SJCRH30 (cell line): Measurements from ENCODE around the gene PIK3C2B. TPM values are rescaled to one million over a fixed set of nuclear protein-coding genes. Genes with fewer than 3 reads are reported as not detected.
A peak's percentile ranks its signal among the peaks of the same experiment; 100 is the strongest.
"Not testable (repeated sequence)": the region's sequence is repeated elsewhere in the genome, so short reads cannot be mapped to it uniquely, and the experiment has no call there.

Source experiments
- DNase-seq, 2 experiments: peaks; one replicate each; pipeline ENCODE4 v3.0.0-alpha.2; 2015 to 2020
- H3K27ac ChIP-seq: fragments of 250-450 bp; sonication (Bioruptor Pico); 2 replicates; pipeline ENCODE4 v1.5.1; 2020; ENCODE audit warnings: mild to moderate bottlenecking, moderate library complexity
- H3K27me3 ChIP-seq: fragments of 250-450 bp; sonication (Bioruptor Pico); 2 replicates; pipeline ENCODE4 v1.5.1; 2020; ENCODE audit warnings: mild to moderate bottlenecking, moderate library complexity
- H3K36me3 ChIP-seq: fragments of 250-450 bp; sonication (Bioruptor Pico); 2 replicates; pipeline ENCODE4 v1.5.1; 2020; ENCODE audit warnings: mild to moderate bottlenecking, moderate library complexity
- H3K4me1 ChIP-seq: fragments of 250-450 bp; sonication (Bioruptor Pico); 2 replicates; pipeline ENCODE4 v1.5.1; 2020; ENCODE audit warnings: mild to moderate bottlenecking, moderate library complexity
- H3K4me3 ChIP-seq: fragments of 250-450 bp; sonication (Bioruptor Pico); 2 replicates; pipeline ENCODE4 v1.5.1; 2020; ENCODE audit warnings: mild to moderate bottlenecking, moderate library complexity
- H3K9me3 ChIP-seq: fragments of 250-450 bp; sonication (Bioruptor Pico); replicated peaks from 2 replicates; pipeline ENCODE4 v1.5.1; 2020; ENCODE audit warnings: mild to moderate bottlenecking, moderate library complexity
- total RNA-seq: library from RNA; depleted of rRNA; stranded (reverse); fragments of >200 nt; shearing (Covaris generic); gene quantifications from 2 replicates; pipeline ENCODE4 v1.2.3, GENCODE V29; 2014

Gene PIK3C2B
- total RNA-seq, 1 experiment from 2014 or later, result 3.6 TPM

DNA sequence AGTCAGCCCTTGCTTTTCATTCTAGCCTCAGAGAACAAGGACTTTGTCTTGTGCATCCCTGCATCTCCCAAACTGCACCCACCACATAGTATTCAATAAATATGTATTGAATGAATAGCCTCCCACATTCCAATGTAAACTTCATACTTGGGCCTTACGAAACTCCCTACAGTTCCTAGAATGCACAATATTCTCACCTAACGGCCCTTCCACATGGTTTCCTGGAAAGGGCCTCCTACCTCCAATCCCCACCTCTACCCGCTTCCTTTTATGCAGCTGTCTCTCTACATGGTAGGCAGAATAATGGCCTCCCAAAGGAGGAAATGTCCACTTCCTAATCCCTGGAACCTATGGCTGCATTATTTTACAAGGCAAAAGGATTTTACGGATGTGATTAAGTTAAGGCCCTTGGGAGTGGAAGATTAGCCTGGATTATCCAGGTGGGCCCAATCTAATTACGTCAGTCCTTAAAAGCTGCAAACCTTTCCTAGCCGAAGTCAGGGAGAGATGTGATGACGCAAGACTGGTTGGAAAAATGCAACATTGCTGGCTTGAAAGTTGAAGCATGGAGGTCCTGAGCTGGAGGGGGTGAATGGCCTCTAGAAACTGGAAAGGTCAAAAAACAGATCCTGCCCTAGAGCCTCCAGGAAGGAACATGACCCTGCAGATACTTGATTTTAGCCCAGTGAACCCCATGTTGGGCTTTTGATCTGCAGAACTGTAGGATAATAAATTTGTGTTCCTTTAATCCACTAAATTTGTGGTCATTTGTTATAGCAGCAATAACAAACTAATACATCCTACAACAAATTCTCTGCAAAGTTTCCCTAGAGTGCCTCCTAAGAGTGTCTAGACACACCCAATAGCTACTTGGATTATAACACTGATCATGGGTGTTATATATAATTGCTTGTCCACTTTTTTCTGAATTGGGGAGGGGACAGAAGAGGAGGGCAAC, 5.2 kb upstream of the PIK3C2B start:
- Histone ChIP-seq H3K4me3 (no peak overlapping the region), H3K36me3 (no peaks in the 10 kb centered on the region), H3K9me3 (no peaks in the 10 kb centered on the region; the same call in 1 of the 2 replicates), H3K27me3 (peaks cover 6% of the 10 kb centered on the region; the same call in 1 of the 2 replicates), H3K27ac (no peak overlapping the region), H3K4me1 (peaks cover 13% of the 10 kb centered on the region)
- DNase-seq, result peak; percentile 17 to 72

- H3K27me3 ChIP-seq, result peaks cover 6% of the 10 kb centered on the region; the same call in 1 of the 2 replicates
- no peak overlapping the region for H3K4me3 ChIP-seq
- H3K27ac ChIP-seq, result no peak overlapping the region
- no peaks in the 10 kb centered on the region; the same call in 1 of the 2 replicates for H3K9me3 ChIP-seq
- no peak for DNase-seq
- peaks cover 13% of the 10 kb centered on the region for H3K4me1 ChIP-seq
- no peaks in the 10 kb centered on the region for H3K36me3 ChIP-seq
Observed at GRCh38 chr1:204498981-204499380, 4.4 kb upstream of the PIK3C2B start.

GRCh38 chr1:204495777-204496176, 1.2 kb upstream of the PIK3C2B start:
- Histone ChIP-seq H3K4me3 (no peak overlapping the region), H3K9me3 (no peaks in the 10 kb centered on the region; the same call in 1 of the 2 replicates), H3K36me3 (no peaks in the 10 kb centered on the region), H3K27ac (no peak overlapping the region), H3K4me1 (peaks cover 17% of the 10 kb centered on the region), H3K27me3 (peaks cover 6% of the 10 kb centered on the region; the same call in 1 of the 2 replicates)
- no peak for DNase-seq

- Histone ChIP-seq H3K27ac (no peak overlapping the region), H3K36me3 (no peaks in the 10 kb centered on the region)
- no peak for DNase-seq
Observed at GRCh38 chr1:204495078-204495753, 611 bp upstream of the PIK3C2B start.

DNA sequence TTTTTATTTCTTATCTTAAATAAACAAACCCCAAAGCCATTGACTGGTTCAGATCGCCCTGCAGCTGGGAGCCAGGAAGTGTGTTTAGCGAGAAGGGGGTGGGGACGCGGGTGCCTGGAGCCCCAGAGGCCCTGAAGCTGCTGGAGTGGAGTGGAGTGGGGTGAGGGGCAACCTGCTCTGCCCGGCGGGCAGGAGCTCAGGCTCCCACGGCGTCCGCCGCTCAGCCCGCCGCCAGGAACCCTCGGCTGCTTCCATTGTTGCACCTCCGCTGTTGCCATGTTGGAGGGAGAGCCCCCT, 673 bp downstream of the PIK3C2B start:
- no peak overlapping the region for H3K27ac ChIP-seq
- H3K27me3 ChIP-seq, result peaks cover 6% of the 10 kb centered on the region; the same call in 1 of the 2 replicates
- peak; percentile 53 to 58 for DNase-seq
- H3K4me3 ChIP-seq, result peak overlapping the region; percentile 61
- H3K9me3 ChIP-seq, result no peaks in the 10 kb centered on the region
- peaks cover 9% of the 10 kb centered on the region; the same call in 1 of the 2 replicates for H3K4me1 ChIP-seq
- no peaks in the 10 kb centered on the region for H3K36me3 ChIP-seq

More at GRCh38 chr1:204495078-204495753, 611 bp upstream of the PIK3C2B start:
- peak overlapping the region; percentile 61 for H3K4me3 ChIP-seq
- peaks cover 17% of the 10 kb centered on the region for H3K4me1 ChIP-seq
- H3K9me3 ChIP-seq, result no peaks in the 10 kb centered on the region; the same call in 1 of the 2 replicates
- H3K27me3 ChIP-seq, result peaks cover 6% of the 10 kb centered on the region; the same call in 1 of the 2 replicates

DNA sequence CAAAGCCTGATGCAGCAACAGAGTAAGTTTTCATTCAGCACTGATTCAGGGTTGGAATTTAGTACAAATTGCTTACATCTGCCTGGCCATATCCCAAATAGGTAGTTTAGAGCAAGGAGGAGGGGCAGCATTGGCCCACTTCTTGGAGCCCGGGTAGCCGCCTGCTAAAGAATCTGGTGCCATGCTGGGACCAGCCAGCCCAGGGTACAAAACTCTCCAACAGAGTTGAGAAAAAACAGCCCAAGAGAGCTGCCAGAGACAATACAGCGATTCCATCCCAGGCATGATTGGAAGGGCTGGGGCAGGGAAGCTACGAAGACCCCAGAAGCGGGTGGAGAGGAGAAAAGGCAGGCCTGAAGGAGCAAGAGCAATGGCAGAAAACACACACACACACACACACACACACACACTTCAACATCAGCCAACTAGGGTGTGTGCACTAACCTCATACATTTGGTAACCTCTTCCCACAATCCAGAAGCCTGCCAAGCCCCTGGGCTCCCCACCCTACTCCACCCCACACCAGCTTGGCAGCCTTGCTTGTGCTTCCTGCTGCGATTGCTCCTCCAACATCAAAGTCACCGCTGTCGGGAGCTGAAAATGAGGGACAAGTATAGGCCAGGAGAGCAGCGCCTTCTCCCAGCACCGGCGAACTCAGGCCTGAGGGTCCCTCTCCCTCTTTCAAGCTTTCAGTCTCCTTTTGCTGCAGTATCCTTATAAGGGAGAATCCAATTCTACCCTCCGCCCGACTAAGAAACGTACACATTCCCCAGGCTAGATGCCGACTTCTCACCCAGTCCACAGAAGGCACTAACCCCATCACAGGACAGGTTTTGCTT, 1.2 kb downstream of the PIK3C2B start:
- peak; percentile 17 to 47 for DNase-seq
- H3K27ac ChIP-seq, result no peak overlapping the region

GRCh38 chr1:204491655-204492054, 3.0 kb downstream of the PIK3C2B start:
- H3K4me3 ChIP-seq, result no peak overlapping the region
- no peaks in the 10 kb centered on the region for H3K36me3 ChIP-seq
- DNase-seq, result no peak
- H3K27ac ChIP-seq, result no peak overlapping the region
- no peaks in the 10 kb centered on the region for H3K9me3 ChIP-seq
- H3K27me3 ChIP-seq, result peaks cover 6% of the 10 kb centered on the region
- peaks cover 13% of the 10 kb centered on the region for H3K4me1 ChIP-seq

More for the DNA sequence above, 1.2 kb downstream of the PIK3C2B start:
- Histone ChIP-seq H3K36me3 (no peaks in the 10 kb centered on the region), H3K4me1 (peaks cover 9% of the 10 kb centered on the region; the same call in 1 of the 2 replicates), H3K9me3 (no peaks in the 10 kb centered on the region), H3K27me3 (peaks cover 6% of the 10 kb centered on the region; the same call in 1 of the 2 replicates), H3K4me3 (peak overlapping the region; percentile 61)

- Histone ChIP-seq H3K9me3 (no peaks in the 10 kb centered on the region), H3K4me1 (peaks cover 5% of the 10 kb centered on the region), H3K36me3 (no peaks in the 10 kb centered on the region), H3K27me3 (no peaks in the 10 kb centered on the region; the same call in 1 of the 2 replicates), H3K4me3 (no peak overlapping the region), H3K27ac (no peak overlapping the region)
- DNase-seq, result peak in 1 of 2 experiments; percentile 45
Observed at GRCh38 chr1:204487256-204487615, 7.4 kb downstream of the PIK3C2B start.

- DNase-seq, result peak in 1 of 2 experiments; percentile 32
- not testable (repeated sequence) for H3K27ac ChIP-seq, H3K4me1 ChIP-seq, H3K36me3 ChIP-seq, H3K9me3 ChIP-seq, H3K27me3 ChIP-seq, H3K4me3 ChIP-seq
Observed at GRCh38 chr1:204486513-204487255, 7.9 kb downstream of the PIK3C2B start.

DNA sequence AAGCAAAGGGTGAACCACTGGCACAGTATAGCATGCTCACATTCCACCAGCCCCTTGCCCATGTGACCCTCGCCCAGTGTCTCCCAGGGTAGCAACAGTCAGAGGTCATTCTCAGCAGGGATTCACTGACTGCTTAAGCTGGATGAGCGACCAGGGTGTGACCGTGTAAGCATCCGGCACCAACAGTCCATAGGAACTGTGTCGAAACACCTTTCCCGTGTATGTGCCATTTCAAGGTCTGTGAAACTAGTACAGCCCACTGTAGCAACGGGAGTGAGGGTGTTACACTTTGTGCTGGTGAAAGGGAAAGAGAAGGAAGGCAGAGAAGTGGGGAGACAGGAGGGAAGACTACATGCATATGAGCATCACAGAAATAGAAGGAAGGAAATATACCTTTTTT, 10.8 kb downstream of the PIK3C2B start:
- no peaks in the 10 kb centered on the region; the same call in 1 of the 2 replicates for H3K27me3 ChIP-seq
- DNase-seq, result no peak
- no peaks in the 10 kb centered on the region for H3K36me3 ChIP-seq
- no peak overlapping the region for H3K4me3 ChIP-seq
- H3K4me1 ChIP-seq, result peaks cover 8% of the 10 kb centered on the region
- no peaks in the 10 kb centered on the region for H3K9me3 ChIP-seq
- H3K27ac ChIP-seq, result no peak overlapping the region

- peak; percentile 17 to 26 for DNase-seq
- Histone ChIP-seq H3K4me1 (peaks cover 12% of the 10 kb centered on the region), H3K36me3 (no peaks in the 10 kb centered on the region), H3K4me3 (no peak overlapping the region), H3K27me3 (no peaks in the 10 kb centered on the region), H3K9me3 (no peaks in the 10 kb centered on the region), H3K27ac (no peak overlapping the region)
Observed at GRCh38 chr1:204480515-204480914, 14.1 kb downstream of the PIK3C2B start.

GRCh38 chr1:204479387-204480136, 15.0 kb downstream of the PIK3C2B start:
- Histone ChIP-seq H3K9me3 (no peaks in the 10 kb centered on the region), H3K4me3 (no peak overlapping the region), H3K27me3 (no peaks in the 10 kb centered on the region), H3K27ac (no peak overlapping the region), H3K4me1 (peaks cover 19% of the 10 kb centered on the region), H3K36me3 (no peaks in the 10 kb centered on the region)
- no peak for DNase-seq

- DNase-seq, result no peak
- Histone ChIP-seq H3K4me3 (no peak overlapping the region), H3K27ac (no peak overlapping the region), H3K4me1 (peaks cover 19% of the 10 kb centered on the region), H3K9me3 (no peaks in the 10 kb centered on the region), H3K27me3 (no peaks in the 10 kb centered on the region), H3K36me3 (no peaks in the 10 kb centered on the region)
Observed at GRCh38 chr1:204478921-204479320, 15.7 kb downstream of the PIK3C2B start.
